ENCODE results near the gene RAP1GAP2. TPM values are rescaled to one million over a fixed set of nuclear protein-coding genes. Genes with fewer than 3 reads are reported as not detected.

The RAP1GAP2 gene
- total RNA-seq, 2 experiments from 2014 or later = 0.31 to 0.50 TPM

GRCh38 chr17:3019761-3020160, 223.5 kb downstream of the RAP1GAP2 start:
- no peaks in the 10 kb centered on the region for H3K27me3 Mint-ChIP-seq

GRCh38 chr17:3020381-3020780, 224.1 kb downstream of the RAP1GAP2 start:
- intact Hi-C loops (cut with micrococcal nuclease) = no loop called here
- H3K36me3 Mint-ChIP-seq (ENCODE audit: low read depth) = peaks cover 26% of the 10 kb centered on the region
- H3K9me3 Mint-ChIP-seq = peaks cover 11% of the 10 kb centered on the region
- DNase-seq (no peak), ATAC-seq (no peak)
- no peak overlapping the region for H3K4me3 Mint-ChIP-seq
- H3K27ac Mint-ChIP-seq = no peak overlapping the region
- no peak for TF ChIP-seq CTCF (IDR thresholded peaks at IDR 0.05)
- CTCF ChIA-PET = interaction anchor here (1.2 kb wide), 1 partner anchor 171 kb away, joined by 3 read pairs; no protein-coding TSS in a partner anchor
- POLR2A ChIA-PET = no interaction called here
- H3K27me3 Mint-ChIP-seq = no peaks in the 10 kb centered on the region
- H3K4me1 Mint-ChIP-seq (ENCODE audit: low read depth) = no peaks in the 10 kb centered on the region

More at GRCh38 chr17:3019761-3020160, 223.5 kb downstream of the RAP1GAP2 start:
- no peak for DNase-seq
- Mint-ChIP-seq H3K27ac (no peak overlapping the region), H3K4me3 (no peak overlapping the region), H3K4me1 (ENCODE audit: low read depth) (no peaks in the 10 kb centered on the region), H3K36me3 (ENCODE audit: low read depth) (peaks cover 26% of the 10 kb centered on the region), H3K9me3 (peaks cover 11% of the 10 kb centered on the region)
- TF ChIP-seq CTCF (IDR thresholded peaks at IDR 0.05) = no peak
- ChIA-PET CTCF (interaction anchor here (1.2 kb wide), 1 partner anchor 170 kb away, joined by 3 read pairs; no protein-coding TSS in a partner anchor), POLR2A (no interaction called here)
- intact Hi-C loops (cut with micrococcal nuclease) = no loop called here
- no peak for ATAC-seq

- ChIA-PET POLR2A (no interaction called here), CTCF (interaction anchor here (1.9 kb wide), 1 partner anchor 9 kb away, joined by 6 read pairs; no protein-coding TSS in a partner anchor)
- Mint-ChIP-seq H3K9me3 (peaks cover 11% of the 10 kb centered on the region), H3K27ac (no peak overlapping the region), H3K4me3 (no peak overlapping the region), H3K36me3 (ENCODE audit: low read depth) (peaks cover 26% of the 10 kb centered on the region), H3K4me1 (ENCODE audit: low read depth) (no peaks in the 10 kb centered on the region), H3K27me3 (no peaks in the 10 kb centered on the region)
- ATAC-seq = no peak
- no peak for TF ChIP-seq CTCF (IDR thresholded peaks at IDR 0.05)
- intact Hi-C loops (cut with micrococcal nuclease) = no loop called here
- no peak for DNase-seq
Observed at GRCh38 chr17:3022197-3022596, 226.0 kb downstream of the RAP1GAP2 start.

GRCh38 chr17:3024346-3024745, 228.1 kb downstream of the RAP1GAP2 start:
- intact Hi-C loops (cut with micrococcal nuclease) = no loop called here
- ATAC-seq (no peak), DNase-seq (no peak)
- ChIA-PET POLR2A (no interaction called here), CTCF (no interaction called here)
- no peak for TF ChIP-seq CTCF (IDR thresholded peaks at IDR 0.05)
- no peaks in the 10 kb centered on the region for H3K27me3 Mint-ChIP-seq
- no peak overlapping the region for H3K4me3 Mint-ChIP-seq
- no peak overlapping the region for H3K27ac Mint-ChIP-seq
- peaks cover 26% of the 10 kb centered on the region for H3K36me3 Mint-ChIP-seq (ENCODE audit: low read depth)
- H3K9me3 Mint-ChIP-seq = peaks cover 11% of the 10 kb centered on the region
- no peaks in the 10 kb centered on the region for H3K4me1 Mint-ChIP-seq (ENCODE audit: low read depth)

GRCh38 chr17:3025421-3026124, 229.3 kb downstream of the RAP1GAP2 start:
- CTCF ChIA-PET = no interaction called here
- ATAC-seq = no peak
- Mint-ChIP-seq H3K36me3 (ENCODE audit: low read depth) (peaks cover 26% of the 10 kb centered on the region), H3K4me3 (no peak overlapping the region), H3K27me3 (no peaks in the 10 kb centered on the region), H3K4me1 (ENCODE audit: low read depth) (no peaks in the 10 kb centered on the region), H3K9me3 (peaks cover 11% of the 10 kb centered on the region), H3K27ac (no peak overlapping the region)
- TF ChIP-seq CTCF (IDR thresholded peaks at IDR 0.05) = no peak
- POLR2A ChIA-PET = no interaction called here
- intact Hi-C loops (cut with micrococcal nuclease) = no loop called here
- DNase-seq = no peak

Measured in activated CD8-positive, alpha-beta T cell treated with anti-CD3 and anti-CD28 coated beads for 36 hours (primary cell).